DOHH2 (cell line): ENCODE data around the gene VPS72.

Experiments
- H3F3A ChIP-seq: fragments of 200-600 bp; sonication (generic), shearing (Covaris generic); 2 replicates; pipeline ENCODE4 v1.6.0; 2016; ENCODE audit warnings: antibody characterized with exemption, mild to moderate bottlenecking; ENCODE audit not compliant: control insufficient read depth, insufficient read depth
- H3K27ac ChIP-seq: fragments of 200-600 bp; sonication (generic); 2 replicates; pipeline ENCODE4 v1.5.1; 2014; ENCODE audit warnings: low read depth, mild to moderate bottlenecking, low read length, moderate library complexity
- H3K27me3 ChIP-seq: fragments of 200-600 bp; sonication (generic); 2 replicates; pipeline ENCODE4 v1.6.1; 2014; ENCODE audit warnings: mild to moderate bottlenecking, low read length, mixed read lengths; ENCODE audit not compliant: control insufficient read depth
- H3K36me3 ChIP-seq: fragments of 200-600 bp; sonication (generic); 2 replicates; pipeline ENCODE4 v1.6.1; 2014; ENCODE audit warnings: mild to moderate bottlenecking, low read length, moderate library complexity, mixed read lengths; ENCODE audit not compliant: control insufficient read depth
- H3K4me1 ChIP-seq: fragments of 200-600 bp; sonication (generic); 2 replicates; pipeline ENCODE4 v1.6.1; 2014; ENCODE audit warnings: mild to moderate bottlenecking, low read length, mixed read lengths; ENCODE audit not compliant: control insufficient read depth
- H3K4me2 ChIP-seq: fragments of 200-600 bp; sonication (generic); 2 replicates; pipeline ENCODE4 v1.6.0; 2014; ENCODE audit warnings: mild to moderate bottlenecking, low read length, moderate library complexity
- H3K4me3 ChIP-seq: fragments of 200-600 bp; sonication (generic); 2 replicates; pipeline ENCODE4 v1.5.1; 2014; ENCODE audit warnings: mild to moderate bottlenecking, low read length, mixed read lengths
- H3K79me2 ChIP-seq: fragments of 200-600 bp; sonication (generic); 2 replicates; pipeline ENCODE4 v1.6.1; 2014; ENCODE audit warnings: mild to moderate bottlenecking, low read length, mixed read lengths; ENCODE audit not compliant: control insufficient read depth
- H3K9me2 ChIP-seq: fragments of 200-600 bp; sonication (generic); replicated peaks from 2 replicates; pipeline ENCODE4 v1.6.1; 2014; ENCODE audit warnings: mild to moderate bottlenecking, low read length, mixed read lengths; ENCODE audit not compliant: control insufficient read depth
- H3K9me3 ChIP-seq: fragments of 200-600 bp; sonication (generic); 2 replicates; pipeline ENCODE4 v1.6.1; 2014; ENCODE audit warnings: antibody characterized with exemption, low read length, mixed read lengths; ENCODE audit not compliant: control insufficient read depth, insufficient read depth
- H4K20me1 ChIP-seq: fragments of 200-600 bp; sonication (generic); 2 replicates; pipeline ENCODE4 v1.6.0; 2014; ENCODE audit warnings: low read depth, mild to moderate bottlenecking, antibody characterized with exemption, low read length, moderate library complexity; ENCODE audit not compliant: control insufficient read depth, insufficient read depth
- EZH2phosphoT487 ChIP-seq: fragments of 200-600 bp; sonication (generic); IDR thresholded peaks from 2 replicates; pipeline ENCODE4 v1.6.1; 2017; ENCODE audit warnings: borderline replicate concordance, mild to moderate bottlenecking, antibody characterized with exemption, low read length, moderate library complexity, mixed read lengths
- TF ChIP-seq, protein P1 (sequence below): fragments of 200-600 bp; sonication (generic); IDR thresholded peaks from one replicate; pipeline ENCODE4 v1.5.1; 2014; ENCODE audit warnings: antibody characterized with exemption, mild to moderate bottlenecking, low read depth, low read length; ENCODE audit not compliant: poor library complexity, severe bottlenecking

VPS72 gene

DNA sequence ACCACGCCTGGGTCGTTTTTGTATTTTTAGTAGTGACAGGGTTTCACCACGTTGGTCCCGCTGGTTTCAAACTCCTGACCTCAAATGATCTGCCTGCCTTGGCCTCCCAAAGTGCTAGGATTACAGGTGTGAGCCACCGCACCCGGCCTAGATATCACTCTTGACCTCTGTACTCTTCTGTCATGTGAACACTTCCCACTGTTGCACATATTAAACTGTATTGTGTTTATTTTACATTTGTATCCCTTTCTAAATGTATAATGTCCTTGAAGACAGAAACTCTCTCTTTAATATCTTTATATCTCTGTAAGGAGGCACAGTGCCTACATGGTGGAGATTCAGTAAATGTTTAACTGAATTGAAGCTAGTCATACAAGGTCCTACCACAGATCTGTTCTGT is 45.2 kb upstream of the VPS72 start:
- H3K27me3 ChIP-seq = no peaks in the 10 kb centered on the region
- H3K27ac ChIP-seq = no peak overlapping the region
- no peak overlapping the region for H3K4me3 ChIP-seq
- peaks cover 91% of the 10 kb centered on the region for H3K36me3 ChIP-seq
- TF ChIP-seq, protein P1, sequence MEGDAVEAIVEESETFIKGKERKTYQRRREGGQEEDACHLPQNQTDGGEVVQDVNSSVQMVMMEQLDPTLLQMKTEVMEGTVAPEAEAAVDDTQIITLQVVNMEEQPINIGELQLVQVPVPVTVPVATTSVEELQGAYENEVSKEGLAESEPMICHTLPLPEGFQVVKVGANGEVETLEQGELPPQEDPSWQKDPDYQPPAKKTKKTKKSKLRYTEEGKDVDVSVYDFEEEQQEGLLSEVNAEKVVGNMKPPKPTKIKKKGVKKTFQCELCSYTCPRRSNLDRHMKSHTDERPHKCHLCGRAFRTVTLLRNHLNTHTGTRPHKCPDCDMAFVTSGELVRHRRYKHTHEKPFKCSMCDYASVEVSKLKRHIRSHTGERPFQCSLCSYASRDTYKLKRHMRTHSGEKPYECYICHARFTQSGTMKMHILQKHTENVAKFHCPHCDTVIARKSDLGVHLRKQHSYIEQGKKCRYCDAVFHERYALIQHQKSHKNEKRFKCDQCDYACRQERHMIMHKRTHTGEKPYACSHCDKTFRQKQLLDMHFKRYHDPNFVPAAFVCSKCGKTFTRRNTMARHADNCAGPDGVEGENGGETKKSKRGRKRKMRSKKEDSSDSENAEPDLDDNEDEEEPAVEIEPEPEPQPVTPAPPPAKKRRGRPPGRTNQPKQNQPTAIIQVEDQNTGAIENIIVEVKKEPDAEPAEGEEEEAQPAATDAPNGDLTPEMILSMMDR = no peak
- TF ChIP-seq EZH2phosphoT487 = no peak
- H3K4me2 ChIP-seq = no peak overlapping the region
- H3K9me3 ChIP-seq = no peaks in the 10 kb centered on the region
- no peaks in the 10 kb centered on the region for H3K9me2 ChIP-seq
- H3K79me2 ChIP-seq = peaks cover 4% of the 10 kb centered on the region
- H4K20me1 ChIP-seq = no peaks in the 10 kb centered on the region; the same call in 1 of the 2 replicates
- no peaks in the 10 kb centered on the region for H3F3A ChIP-seq
- peaks cover 7% of the 10 kb centered on the region; the same call in 1 of the 2 replicates for H3K4me1 ChIP-seq

DNA sequence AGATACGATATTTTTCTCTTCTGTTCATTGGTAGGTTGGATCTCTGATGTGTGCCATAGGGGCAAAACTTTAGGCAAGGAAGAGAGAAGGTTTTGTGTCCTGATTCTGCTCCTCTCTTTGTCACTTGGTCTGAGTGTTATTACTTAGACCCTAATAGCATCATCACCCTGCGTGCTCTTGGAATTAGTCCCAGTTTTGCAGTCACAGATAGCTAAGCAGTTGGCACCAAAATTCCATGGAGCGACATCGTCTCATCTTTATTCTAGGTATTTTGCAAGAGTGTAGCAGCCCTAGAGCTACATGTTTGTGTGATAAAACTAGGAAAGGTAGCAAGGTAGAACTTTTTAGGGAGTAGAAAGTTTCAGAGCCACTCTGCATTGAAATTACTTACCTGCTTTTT is 32.1 kb upstream of the VPS72 start:
- peaks cover 75% of the 10 kb centered on the region for H3K79me2 ChIP-seq

DNA sequence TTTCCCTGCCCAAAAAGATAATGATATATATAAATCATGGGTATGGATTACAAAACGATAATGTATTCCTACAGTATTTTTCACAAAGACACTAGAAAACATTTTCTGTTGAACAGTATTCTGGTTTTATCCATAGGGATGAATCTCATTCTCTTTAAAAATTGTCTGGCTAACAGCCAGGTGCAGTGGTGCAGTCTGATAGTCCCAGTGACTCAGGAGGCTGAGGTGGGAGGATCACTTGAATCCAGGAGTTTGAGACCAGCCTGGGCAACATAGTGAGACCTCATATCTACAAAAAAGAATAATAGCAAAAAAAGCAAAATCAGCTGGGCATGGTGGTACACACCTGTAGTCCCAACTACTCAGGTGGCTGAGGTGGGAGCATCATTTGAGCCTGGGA is 31.6 kb upstream of the VPS72 start:
- Histone ChIP-seq H3K79me2 (peaks cover 80% of the 10 kb centered on the region), H3K9me2 (no peaks in the 10 kb centered on the region), H3F3A (no peaks in the 10 kb centered on the region), H3K4me3 (no peak overlapping the region), H3K27ac (no peak overlapping the region), H3K27me3 (no peaks in the 10 kb centered on the region), H3K4me1 (no peaks in the 10 kb centered on the region), H3K36me3 (peaks cover 57% of the 10 kb centered on the region), H3K9me3 (no peaks in the 10 kb centered on the region), H3K4me2 (no peak overlapping the region), H4K20me1 (no peaks in the 10 kb centered on the region)
- no peak for TF ChIP-seq EZH2phosphoT487
- TF ChIP-seq, protein P1 = no peak

More for the DNA sequence above, 32.1 kb upstream of the VPS72 start:
- Histone ChIP-seq H3F3A (no peaks in the 10 kb centered on the region), H3K9me3 (no peaks in the 10 kb centered on the region), H3K4me3 (no peak overlapping the region), H3K9me2 (no peaks in the 10 kb centered on the region), H3K36me3 (peaks cover 56% of the 10 kb centered on the region), H3K27me3 (no peaks in the 10 kb centered on the region), H4K20me1 (no peaks in the 10 kb centered on the region), H3K27ac (no peak overlapping the region), H3K4me2 (no peak overlapping the region), H3K4me1 (no peaks in the 10 kb centered on the region)
- no peak for TF ChIP-seq EZH2phosphoT487
- TF ChIP-seq, protein P1 = no peak

DNA sequence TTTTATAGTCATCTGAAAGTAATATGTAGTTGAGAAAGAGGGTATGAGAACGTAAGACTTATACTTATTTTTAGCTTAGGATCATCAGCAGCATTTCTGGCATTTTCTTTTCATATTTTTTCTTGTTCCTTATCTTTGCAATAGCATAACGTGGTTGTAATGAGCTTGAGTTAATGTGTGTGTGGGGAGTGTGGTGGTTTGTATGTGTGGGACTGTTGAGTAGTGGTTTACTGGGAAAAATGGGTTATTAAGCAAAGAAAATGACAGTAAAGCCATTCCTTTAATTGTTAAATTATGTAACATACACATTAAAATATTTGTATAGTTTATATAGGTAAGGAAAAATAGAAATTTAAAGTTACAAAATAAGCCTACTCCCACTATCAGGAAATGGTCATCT is 23.6 kb upstream of the VPS72 start:
- Histone ChIP-seq H3K4me3 (no peak overlapping the region), H3K27me3 (no peaks in the 10 kb centered on the region), H3K4me1 (no peaks in the 10 kb centered on the region), H3K27ac (no peak overlapping the region), H4K20me1 (0 out of 2 replicates have a peak, but pooled peaks cover 3% of the 10 kb centered on the region), H3K9me3 (no peaks in the 10 kb centered on the region), H3K4me2 (no peak overlapping the region), H3K36me3 (peaks cover 62% of the 10 kb centered on the region), H3K9me2 (no peaks in the 10 kb centered on the region), H3K79me2 (peaks cover 97% of the 10 kb centered on the region), H3F3A (peaks cover 3% of the 10 kb centered on the region; the same call in 1 of the 2 replicates)
- TF ChIP-seq EZH2phosphoT487 = no peak
- TF ChIP-seq, protein P1 = no peak
